NCI-H1105 (cell line): Measurements from ENCODE around the gene ZBED1.

Experiments
- DNase-seq: peaks from one replicate; lab custom pipeline; 2025; lab: John Stamatoyannopoulos, UW

Gene ZBED1

GRCh38 chrX:2452799-2453198, 48.0 kb downstream of the ZBED1 start:
- no peak for DNase-seq

- no peak for DNase-seq
Observed at GRCh38 chrX:2452317-2452784, 48.4 kb downstream of the ZBED1 start.

- DNase-seq: no peak
Observed at GRCh38 chrX:2451501-2452316, 49.1 kb downstream of the ZBED1 start.

- DNase-seq: no peak
Observed at GRCh38 chrX:2450681-2451080, 50.1 kb downstream of the ZBED1 start.

- no peak for DNase-seq
Observed at GRCh38 chrX:2449135-2449886, 51.5 kb downstream of the ZBED1 start.

GRCh38 chrX:2447484-2447883, 53.3 kb downstream of the ZBED1 start:
- DNase-seq: no peak

GRCh38 chrX:2446815-2447214, 54.0 kb downstream of the ZBED1 start:
- no peak for DNase-seq

- no peak for DNase-seq
Observed at GRCh38 chrX:2445662-2446623, 54.8 kb downstream of the ZBED1 start.

GRCh38 chrX:2442694-2443093, 58.1 kb downstream of the ZBED1 start:
- DNase-seq: no peak

GRCh38 chrX:2441466-2441865, 59.3 kb downstream of the ZBED1 start:
- DNase-seq: no peak

GRCh38 chrX:2439613-2440012, 61.2 kb downstream of the ZBED1 start:
- DNase-seq: no peak
